HFFc6 (cell line): ENCODE results near the gene ZNF652. TPM values are rescaled to one million over a fixed set of nuclear protein-coding genes. Genes with fewer than 3 reads are reported as not detected.

Experiments used
- DNase-seq: peaks from one replicate; pipeline ENCODE4 v3.0.0-alpha.2; 2018
- H3K27ac Mint-ChIP-seq: 2 replicates; pipeline ENCODE4 v1.8.0; 2020; ENCODE audit warnings: mild to moderate bottlenecking, mixed read lengths
- H3K27me3 Mint-ChIP-seq: 2 replicates; pipeline ENCODE4 v1.8.0; 2021; ENCODE audit warnings: mild to moderate bottlenecking, moderate library complexity, mixed read lengths; ENCODE audit not compliant: insufficient read depth
- H3K36me3 Mint-ChIP-seq: 2 replicates; pipeline ENCODE4 v1.8.0; 2021; ENCODE audit warnings: low read depth, mixed read lengths
- H3K4me1 Mint-ChIP-seq: 2 replicates; pipeline ENCODE4 v1.8.0; 2020; ENCODE audit warnings: low read depth, mixed read lengths
- H3K4me3 Mint-ChIP-seq: 2 replicates; pipeline ENCODE4 v1.8.0; 2020; ENCODE audit warnings: mild to moderate bottlenecking, moderate library complexity, mixed read lengths
- H3K9me3 Mint-ChIP-seq: 2 replicates; pipeline ENCODE4 v1.8.0; 2020; ENCODE audit warnings: mild to moderate bottlenecking, mixed read lengths
- CTCF ChIP-seq: fragments of 200-600 bp; sonication (generic); IDR thresholded peaks from 2 replicates; pipeline ENCODE4 v1.5.0; 2021; ENCODE audit warnings: antibody characterized with exemption, mild to moderate bottlenecking
- total RNA-seq, 6 experiments: library from RNA; stranded (reverse); fragmentation: NEBNext Ultra II Directional; extraction: Animal tissue kit (Norgen Biotek cat#: 25700); gene quantifications; 2 replicates in 1 of 6; 3 replicates in 5 of 6; pipeline ENCODE4 v1.2.3, GENCODE V29; 2021

ZNF652 gene
- total RNA-seq, 6 experiments from 2014 or later = 12.0 to 15.5 (median 12.7) TPM

GRCh38 chr17:49344914-49345313 lies 17.1 kb downstream of the ZNF652 start:
- Mint-ChIP-seq H3K27ac (peak overlapping the region; percentile 77), H3K4me1 (peaks cover 59% of the 10 kb centered on the region), H3K27me3 (no peaks in the 10 kb centered on the region), H3K9me3 (no peaks in the 10 kb centered on the region), H3K4me3 (peak overlapping the region; percentile 56), H3K36me3 (peaks cover 11% of the 10 kb centered on the region)
- DNase-seq = peak; percentile 37
- no peak for TF ChIP-seq CTCF

GRCh38 chr17:49343273-49343672 lies 18.8 kb downstream of the ZNF652 start:
- TF ChIP-seq CTCF = no peak
- no peaks in the 10 kb centered on the region for H3K27me3 Mint-ChIP-seq
- peak overlapping the region; percentile 67 for H3K4me3 Mint-ChIP-seq
- peak overlapping the region; percentile 76 for H3K27ac Mint-ChIP-seq
- DNase-seq = peak; percentile 57
- H3K4me1 Mint-ChIP-seq = peaks cover 57% of the 10 kb centered on the region
- no peaks in the 10 kb centered on the region for H3K36me3 Mint-ChIP-seq
- no peaks in the 10 kb centered on the region for H3K9me3 Mint-ChIP-seq

DNA sequence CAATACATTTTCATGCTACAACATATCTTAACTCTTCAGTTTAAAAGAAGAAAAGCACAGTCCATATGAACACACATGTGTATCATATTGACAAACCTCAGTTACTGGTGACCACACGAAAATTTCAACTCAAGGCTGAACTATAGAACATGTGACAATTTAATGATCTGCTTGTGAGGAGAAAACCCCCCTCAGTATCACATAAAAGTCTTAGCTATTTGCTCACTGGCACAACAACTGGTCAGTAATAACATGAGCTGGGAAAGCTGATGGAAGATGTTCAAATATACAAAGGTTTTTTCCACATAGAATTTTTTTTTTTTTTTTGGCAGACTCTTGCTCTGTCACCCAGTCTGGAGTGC lies 19.5 kb downstream of the ZNF652 start:
- Mint-ChIP-seq H3K4me1 (peaks cover 61% of the 10 kb centered on the region), H3K9me3 (no peaks in the 10 kb centered on the region), H3K4me3 (peak overlapping the region; percentile 82), H3K36me3 (no peaks in the 10 kb centered on the region), H3K27me3 (no peaks in the 10 kb centered on the region), H3K27ac (peak overlapping the region; percentile 73)
- no peak for TF ChIP-seq CTCF
- no peak for DNase-seq

DNA sequence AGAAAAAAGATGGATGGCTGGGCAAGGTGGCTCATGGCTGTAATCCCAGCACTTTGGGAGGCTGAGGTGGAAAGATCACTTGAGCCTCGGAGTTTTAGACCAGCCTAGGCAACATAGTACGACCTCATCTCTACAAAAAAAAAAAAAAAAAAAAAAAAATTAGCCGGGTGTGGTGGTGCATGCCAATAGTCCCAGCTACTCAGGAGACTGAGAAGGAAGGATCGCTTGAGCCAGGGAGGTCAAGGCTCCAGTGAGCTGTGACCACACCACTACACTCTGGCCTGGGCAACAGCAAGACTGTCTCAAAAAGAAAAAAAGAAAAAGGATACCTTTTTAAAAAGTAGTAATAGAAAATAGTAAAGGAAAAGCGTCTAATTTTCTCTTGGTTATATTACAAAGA lies 20.7 kb downstream of the ZNF652 start:
- Mint-ChIP-seq H3K27me3 (no peaks in the 10 kb centered on the region), H3K27ac (peak overlapping the region; percentile 60), H3K9me3 (no peaks in the 10 kb centered on the region), H3K4me3 (peak overlapping the region; percentile 82), H3K36me3 (no peaks in the 10 kb centered on the region), H3K4me1 (peaks cover 56% of the 10 kb centered on the region)
- DNase-seq = no peak
- TF ChIP-seq CTCF = no peak

DNA sequence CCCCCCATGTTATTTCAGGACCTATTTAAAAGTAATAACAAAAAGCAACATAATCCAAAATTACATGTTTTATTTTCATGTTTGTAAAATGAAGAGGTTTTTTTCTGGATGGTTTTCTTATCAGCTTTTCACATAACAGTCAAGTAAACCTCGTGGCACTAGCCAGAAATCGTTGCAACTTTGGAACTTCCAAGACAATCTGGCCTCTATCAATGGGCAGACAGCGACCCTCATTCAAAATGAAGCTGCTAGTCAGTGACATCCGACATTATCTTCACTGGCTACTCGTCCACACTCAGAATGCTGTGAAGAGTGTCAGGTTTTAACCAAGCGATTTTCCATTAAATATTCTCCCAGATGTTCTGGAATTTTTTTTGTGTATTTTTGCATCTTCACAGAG lies 22.7 kb downstream of the ZNF652 start:
- Mint-ChIP-seq H3K9me3 (no peaks in the 10 kb centered on the region), H3K27me3 (no peaks in the 10 kb centered on the region), H3K4me1 (peaks cover 61% of the 10 kb centered on the region), H3K4me3 (no peak overlapping the region), H3K36me3 (no peaks in the 10 kb centered on the region), H3K27ac (no peak overlapping the region)
- no peak for DNase-seq
- no peak for TF ChIP-seq CTCF

GRCh38 chr17:49338883-49339282 lies 23.2 kb downstream of the ZNF652 start:
- no peak overlapping the region for H3K27ac Mint-ChIP-seq
- no peak for TF ChIP-seq CTCF
- no peak for DNase-seq
- no peaks in the 10 kb centered on the region for H3K9me3 Mint-ChIP-seq
- H3K27me3 Mint-ChIP-seq = no peaks in the 10 kb centered on the region
- no peaks in the 10 kb centered on the region for H3K36me3 Mint-ChIP-seq
- no peak overlapping the region for H3K4me3 Mint-ChIP-seq
- H3K4me1 Mint-ChIP-seq = peaks cover 65% of the 10 kb centered on the region
